Loucy (cell line): ENCODE results near the gene AMBN.

ENCODE experiments used
- H2AFZ ChIP-seq: fragments of 200-600 bp; sonication (generic); 2 replicates; pipeline ENCODE4 v1.6.0; 2016; ENCODE audit warnings: antibody characterized with exemption, mild to moderate bottlenecking, low read length, moderate library complexity
- H3F3A ChIP-seq: fragments of 200-600 bp; 2 replicates; pipeline ENCODE4 v1.6.0; 2016; ENCODE audit warnings: antibody characterized with exemption, low read depth, mild to moderate bottlenecking
- H3K27me3 ChIP-seq: fragments of 200-600 bp; sonication (generic); 2 replicates; pipeline ENCODE4 v1.6.1; 2014; ENCODE audit warnings: low read length, mild to moderate bottlenecking; ENCODE audit not compliant: insufficient read depth, poor library complexity, severe bottlenecking
- H3K36me3 ChIP-seq: fragments of 200-600 bp; sonication (generic); 2 replicates; pipeline ENCODE4 v1.6.1; 2016; ENCODE audit warnings: low read length; ENCODE audit not compliant: insufficient read depth
- H3K4me1 ChIP-seq: fragments of 200-600 bp; sonication (generic); 2 replicates; pipeline ENCODE4 v1.5.1; 2014; ENCODE audit warnings: low read length, mild to moderate bottlenecking; ENCODE audit not compliant: insufficient read depth, poor library complexity, severe bottlenecking
- H3K4me2 ChIP-seq: fragments of 200-600 bp; sonication (generic); 2 replicates; pipeline ENCODE4 v1.6.0; 2014; ENCODE audit warnings: antibody characterized with exemption, low read length, low read depth, mild to moderate bottlenecking; ENCODE audit not compliant: poor library complexity, severe bottlenecking
- H3K4me3 ChIP-seq: fragments of 200-600 bp; sonication (generic); 2 replicates; pipeline ENCODE4 v1.5.1; 2014; ENCODE audit warnings: low read length, mild to moderate bottlenecking, mixed read lengths; ENCODE audit not compliant: poor library complexity, severe bottlenecking
- H3K79me2 ChIP-seq: fragments of 200-600 bp; sonication (generic); 2 replicates; pipeline ENCODE4 v1.6.1; 2014; ENCODE audit warnings: low read length; ENCODE audit not compliant: insufficient read depth
- H3K9ac ChIP-seq: fragments of 200-600 bp; sonication (generic); 2 replicates; pipeline ENCODE4 v1.6.0; 2014; ENCODE audit warnings: mild to moderate bottlenecking, low read depth, low read length, moderate library complexity; ENCODE audit not compliant: poor library complexity, severe bottlenecking
- H3K9me2 ChIP-seq: fragments of 200-600 bp; sonication (generic); replicated peaks from 2 replicates; pipeline ENCODE4 v1.6.1; 2016; ENCODE audit warnings: low read depth, low read length, mixed read lengths
- H3K9me3 ChIP-seq: fragments of 200-600 bp; sonication (generic); 2 replicates; pipeline ENCODE4 v1.6.1; 2014; ENCODE audit warnings: mild to moderate bottlenecking, antibody characterized with exemption, low read length, low read depth; ENCODE audit not compliant: insufficient read depth
- H4K20me1 ChIP-seq: fragments of 200-600 bp; sonication (generic); 2 replicates; pipeline ENCODE4 v1.6.0; 2014; ENCODE audit warnings: antibody characterized with exemption, low read length, mild to moderate bottlenecking; ENCODE audit not compliant: insufficient read depth, poor library complexity, severe bottlenecking
- CTCF ChIP-seq: fragments of 200-600 bp; sonication (generic); conservative IDR thresholded peaks from 2 replicates; pipeline ENCODE4 v1.5.1; 2014; ENCODE audit warnings: mild to moderate bottlenecking, antibody characterized with exemption, low read length
- EZH2phosphoT487 ChIP-seq: fragments of 200-600 bp; IDR thresholded peaks from 2 replicates; pipeline ENCODE4 v1.6.1; 2018; ENCODE audit warnings: antibody characterized with exemption, mild to moderate bottlenecking, moderate library complexity, borderline replicate concordance

The AMBN gene

GRCh38 chr4:70559211-70559830, 32.7 kb upstream of the AMBN start:
- Histone ChIP-seq H3K4me2 (peak overlapping the region; percentile 48), H2AFZ (peak overlapping the region; percentile 45; the same call in 1 of the 2 replicates), H3K9ac (no peak overlapping the region), H3K79me2 (no peaks in the 10 kb centered on the region), H3K4me1 (peaks cover 11% of the 10 kb centered on the region), H3K4me3 (peak overlapping the region; percentile 25), H3F3A (no peaks in the 10 kb centered on the region), H3K27me3 (no peaks in the 10 kb centered on the region), H3K9me2 (no peaks in the 10 kb centered on the region), H3K36me3 (no peaks in the 10 kb centered on the region), H4K20me1 (no peaks in the 10 kb centered on the region), H3K9me3 (no peaks in the 10 kb centered on the region)
- TF ChIP-seq CTCF: peak; percentile 89
- TF ChIP-seq EZH2phosphoT487: no peak

DNA sequence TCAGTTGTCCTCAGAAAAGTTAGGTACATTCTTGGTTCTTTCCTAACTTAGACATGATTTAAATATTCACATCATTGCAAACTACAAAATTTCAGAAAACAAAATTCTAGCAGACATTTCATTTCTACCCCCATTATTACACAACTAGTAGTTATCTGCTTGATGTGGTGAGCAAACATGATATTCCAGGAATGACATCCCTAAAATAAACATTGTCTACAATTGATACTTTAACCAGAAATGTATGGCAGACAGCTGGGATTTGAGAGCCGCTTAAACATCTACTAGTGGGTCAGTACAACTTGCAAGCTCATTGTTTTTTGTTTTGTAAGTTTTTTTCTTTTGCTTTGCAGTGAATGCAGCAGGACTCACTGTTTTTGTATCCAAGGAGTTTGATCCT, 32.1 kb upstream of the AMBN start:
- Histone ChIP-seq H3K9ac (no peak overlapping the region), H3K4me3 (no peak overlapping the region), H4K20me1 (no peaks in the 10 kb centered on the region), H3K79me2 (no peaks in the 10 kb centered on the region), H3K4me2 (no peak overlapping the region), H3K9me3 (no peaks in the 10 kb centered on the region), H2AFZ (no peak overlapping the region), H3K9me2 (no peaks in the 10 kb centered on the region), H3F3A (no peaks in the 10 kb centered on the region), H3K27me3 (no peaks in the 10 kb centered on the region), H3K4me1 (peaks cover 11% of the 10 kb centered on the region), H3K36me3 (no peaks in the 10 kb centered on the region)
- TF ChIP-seq EZH2phosphoT487 (no peak), CTCF (no peak)

GRCh38 chr4:70564033-70564432, 28.0 kb upstream of the AMBN start:
- Histone ChIP-seq H3F3A (no peaks in the 10 kb centered on the region), H3K4me3 (no peak overlapping the region)

More at GRCh38 chr4:70564033-70564432, 28.0 kb upstream of the AMBN start:
- Histone ChIP-seq H3K36me3 (no peaks in the 10 kb centered on the region), H3K4me1 (peaks cover under 1% of the 10 kb centered on the region), H2AFZ (no peak overlapping the region), H3K79me2 (no peaks in the 10 kb centered on the region), H3K9me3 (no peaks in the 10 kb centered on the region; the same call in 1 of the 2 replicates), H4K20me1 (no peaks in the 10 kb centered on the region), H3K4me2 (no peak overlapping the region), H3K9ac (no peak overlapping the region), H3K27me3 (no peaks in the 10 kb centered on the region), H3K9me2 (no peaks in the 10 kb centered on the region)
- TF ChIP-seq CTCF (no peak), EZH2phosphoT487 (no peak)
